Measurements from ENCODE around the gene RAB3IL1. TPM values are rescaled to one million over a fixed set of nuclear protein-coding genes. Genes with fewer than 3 reads are reported as not detected.

RAB3IL1 gene
- total RNA-seq, 4 donors from 2014 or later, result 14.0 to 31.5 (median 14.2) TPM

DNA sequence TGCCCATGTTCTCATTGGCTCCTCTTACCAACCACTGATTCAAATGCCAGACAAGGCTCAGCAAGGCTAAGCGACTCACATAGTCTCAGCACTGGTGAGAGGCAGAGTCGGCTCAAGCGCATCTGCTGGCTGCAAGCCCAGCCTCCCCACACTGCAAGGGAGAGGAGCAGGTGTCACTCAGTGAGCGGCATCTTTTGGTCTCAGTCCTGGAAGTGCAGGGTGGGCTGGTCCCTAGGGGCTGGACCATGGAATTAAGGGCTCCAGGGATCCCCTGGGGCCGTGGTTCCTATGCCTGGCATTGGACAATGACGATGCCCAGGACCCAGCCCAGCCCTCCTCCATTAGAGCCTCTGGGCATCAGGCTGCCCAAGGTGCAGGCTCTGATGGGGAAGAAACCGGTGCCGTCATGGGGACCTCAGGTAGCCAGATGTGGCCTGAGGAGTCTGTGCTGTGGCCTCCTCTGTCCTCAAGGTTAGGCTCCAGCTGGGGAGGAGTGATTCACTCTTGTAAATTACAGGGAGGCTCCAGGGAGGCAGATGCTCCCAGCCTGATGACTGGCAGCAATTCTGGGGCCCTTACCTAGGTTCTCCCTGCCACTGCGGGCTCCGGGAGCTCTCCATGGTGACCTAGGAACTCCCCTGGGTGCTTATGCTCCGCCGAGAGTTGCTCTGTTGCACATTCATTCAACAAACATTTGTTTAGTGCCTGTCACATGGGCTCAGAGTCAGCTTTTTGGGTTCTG, 61.3 kb downstream of the RAB3IL1 start:
- H3K36me3 ChIP-seq, result peaks cover 4 to 94% (median 17%) of the 10 kb centered on the region in 4 donors
- intact Hi-C loops (cut with DNase I), result no loop called here
- DNase-seq (ENCODE audit: extremely low spot score), result no peak
- 97% methylated on average over 5 of the region's 12 CpGs for WGBS
- H3K27ac ChIP-seq (replicated peaks in 1 of 4), result no peak overlapping the region
- no peaks in the 10 kb centered on the region for H3K9me3 ChIP-seq
- no peak overlapping the region for H3K4me3 ChIP-seq
- H3K27me3 ChIP-seq, result no peaks in the 10 kb centered on the region
- no peak for TF ChIP-seq EP300 (IDR thresholded peaks at IDR 0.05)
- TF ChIP-seq, protein P1, sequence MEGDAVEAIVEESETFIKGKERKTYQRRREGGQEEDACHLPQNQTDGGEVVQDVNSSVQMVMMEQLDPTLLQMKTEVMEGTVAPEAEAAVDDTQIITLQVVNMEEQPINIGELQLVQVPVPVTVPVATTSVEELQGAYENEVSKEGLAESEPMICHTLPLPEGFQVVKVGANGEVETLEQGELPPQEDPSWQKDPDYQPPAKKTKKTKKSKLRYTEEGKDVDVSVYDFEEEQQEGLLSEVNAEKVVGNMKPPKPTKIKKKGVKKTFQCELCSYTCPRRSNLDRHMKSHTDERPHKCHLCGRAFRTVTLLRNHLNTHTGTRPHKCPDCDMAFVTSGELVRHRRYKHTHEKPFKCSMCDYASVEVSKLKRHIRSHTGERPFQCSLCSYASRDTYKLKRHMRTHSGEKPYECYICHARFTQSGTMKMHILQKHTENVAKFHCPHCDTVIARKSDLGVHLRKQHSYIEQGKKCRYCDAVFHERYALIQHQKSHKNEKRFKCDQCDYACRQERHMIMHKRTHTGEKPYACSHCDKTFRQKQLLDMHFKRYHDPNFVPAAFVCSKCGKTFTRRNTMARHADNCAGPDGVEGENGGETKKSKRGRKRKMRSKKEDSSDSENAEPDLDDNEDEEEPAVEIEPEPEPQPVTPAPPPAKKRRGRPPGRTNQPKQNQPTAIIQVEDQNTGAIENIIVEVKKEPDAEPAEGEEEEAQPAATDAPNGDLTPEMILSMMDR (IDR thresholded peaks at IDR 0.05), result no peak
- TF ChIP-seq POLR2A (IDR thresholded peaks at IDR 0.05; ENCODE audit: low read depth), result no peak
- no peak for TF ChIP-seq POLR2AphosphoS5 (IDR thresholded peaks at IDR 0.05)
- peaks cover 0 to 25% (median 12%) of the 10 kb centered on the region in 4 donors for H3K4me1 ChIP-seq

GRCh38 chr11:61854966-61855714, 62.2 kb downstream of the RAB3IL1 start:
- Histone ChIP-seq H3K4me1 (peaks cover 0 to 19% (median 10%) of the 10 kb centered on the region in 4 donors), H3K27ac (replicated peaks in 1 of 4) (no peak overlapping the region), H3K4me3 (no peak overlapping the region), H3K36me3 (peaks cover 4 to 96% (median 17%) of the 10 kb centered on the region in 4 donors), H3K27me3 (no peaks in the 10 kb centered on the region), H3K9me3 (no peaks in the 10 kb centered on the region)
- intact Hi-C loops (cut with DNase I), result no loop called here
- no peak for DNase-seq (ENCODE audit: extremely low spot score)
- WGBS, result 92% methylated on average over 11 of the region's 14 CpGs
- no peak for TF ChIP-seq POLR2AphosphoS5 (IDR thresholded peaks at IDR 0.05)
- TF ChIP-seq POLR2A (IDR thresholded peaks at IDR 0.05; ENCODE audit: low read depth), result no peak
- TF ChIP-seq, protein P1 (IDR thresholded peaks at IDR 0.05), result no peak
- TF ChIP-seq EP300 (IDR thresholded peaks at IDR 0.05), result no peak

- intact Hi-C loops (cut with DNase I), result no loop called here
- Histone ChIP-seq H3K27me3 (no peaks in the 10 kb centered on the region), H3K27ac (replicated peaks in 1 of 4) (peak overlapping the region in 1 of 4 donors; percentile 10), H3K4me3 (no peak overlapping the region), H3K36me3 (peaks cover 5 to 96% (median 19%) of the 10 kb centered on the region in 4 donors), H3K4me1 (peaks cover 0 to 16% (median 6%) of the 10 kb centered on the region in 4 donors), H3K9me3 (no peaks in the 10 kb centered on the region)
- 93% methylated on average over 11 of the region's 17 CpGs for WGBS
- no peak for DNase-seq (ENCODE audit: extremely low spot score)
- TF ChIP-seq EP300 (IDR thresholded peaks at IDR 0.05), result no peak
- TF ChIP-seq, protein P1 (IDR thresholded peaks at IDR 0.05), result no peak
- TF ChIP-seq POLR2A (IDR thresholded peaks at IDR 0.05; ENCODE audit: low read depth), result no peak
- no peak for TF ChIP-seq POLR2AphosphoS5 (IDR thresholded peaks at IDR 0.05)
These were observed 63.0 kb downstream of the RAB3IL1 start for GRCh38 chr11:61854206-61854895.

- H3K4me3 ChIP-seq, result no peak overlapping the region
- intact Hi-C loops (cut with DNase I), result no loop called here
- TF ChIP-seq POLR2AphosphoS5 (IDR thresholded peaks at IDR 0.05) (no peak), POLR2A (IDR thresholded peaks at IDR 0.05; ENCODE audit: low read depth) (no peak), EP300 (IDR thresholded peaks at IDR 0.05) (no peak)
- TF ChIP-seq, protein P1 (IDR thresholded peaks at IDR 0.05), result no peak
- 73% methylated on average over 8 of the region's 13 CpGs for WGBS
- H3K36me3 ChIP-seq, result peaks cover 11 to 96% (median 21%) of the 10 kb centered on the region in 4 donors
- no peak for DNase-seq (ENCODE audit: extremely low spot score)
- H3K27me3 ChIP-seq, result no peaks in the 10 kb centered on the region
- no peaks in the 10 kb centered on the region for H3K9me3 ChIP-seq
- peaks cover 0 to 16% (median 6%) of the 10 kb centered on the region in 4 donors for H3K4me1 ChIP-seq
- H3K27ac ChIP-seq (replicated peaks in 1 of 4), result peak overlapping the region in 1 of 4 donors; percentile 10
These were observed 63.6 kb downstream of the RAB3IL1 start for GRCh38 chr11:61853698-61854169.
